Panc1 (cell line): ENCODE measurements around the gene GUCY2D.

Experiments used
- POLR2AphosphoS5 ChIP-seq: IDR thresholded peaks from 2 replicates; pipeline ENCODE4 v1.6.1; 2012; ENCODE audit warnings: mild to moderate bottlenecking, low read depth, low read length, moderate library complexity
- SIN3A ChIP-seq: IDR thresholded peaks from 2 replicates; pipeline ENCODE4 v1.6.1; 2012; ENCODE audit warnings: low read depth, mild to moderate bottlenecking, low read length, moderate library complexity, borderline replicate concordance; ENCODE audit not compliant: insufficient read depth
- TCF7L2 ChIP-seq: IDR thresholded peaks from 2 replicates; pipeline ENCODE4 v1.6.1; 2011; ENCODE audit warnings: mild to moderate bottlenecking, low read depth, low read length, inconsistent platforms
- TF ChIP-seq, protein P1 (sequence below): fragments of 450-650 bp; IDR thresholded peaks from 2 replicates; pipeline ENCODE4 v1.5.1; 2017; ENCODE audit warnings: mild to moderate bottlenecking
- TF ChIP-seq, protein P2 (sequence below), 2 experiments: IDR thresholded peaks; 2 replicates each; pipeline ENCODE4 v1.6.1; 2011 to 2012; ENCODE audit warnings: low read depth in 2 of 2, control low read depth in 1 of 2, low read length in 1 of 2, mild to moderate bottlenecking in 1 of 2, moderate library complexity in 1 of 2; ENCODE audit not compliant: insufficient read depth in 1 of 2

DNA sequence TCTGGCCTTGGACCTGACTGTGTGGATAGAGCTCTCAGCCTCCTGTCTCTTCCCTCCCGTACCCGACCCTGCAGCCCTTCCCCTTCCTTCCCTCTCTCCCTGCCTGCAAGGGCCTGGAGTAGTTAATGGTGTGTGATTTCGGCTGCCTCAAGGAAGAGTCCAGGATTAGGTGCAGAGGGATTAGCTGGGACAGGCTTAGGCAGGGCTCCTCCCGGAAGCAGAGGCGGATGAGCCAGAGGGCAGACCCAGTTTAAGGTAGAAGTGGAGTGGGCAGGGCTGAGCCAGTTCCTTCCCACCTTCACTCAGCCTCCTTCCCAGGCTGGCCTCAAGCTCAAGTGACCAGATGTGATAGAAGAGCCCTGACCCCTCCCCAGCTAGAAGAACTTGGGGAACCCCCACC lies 16.8 kb downstream of the GUCY2D start:
- TF ChIP-seq, protein P1, sequence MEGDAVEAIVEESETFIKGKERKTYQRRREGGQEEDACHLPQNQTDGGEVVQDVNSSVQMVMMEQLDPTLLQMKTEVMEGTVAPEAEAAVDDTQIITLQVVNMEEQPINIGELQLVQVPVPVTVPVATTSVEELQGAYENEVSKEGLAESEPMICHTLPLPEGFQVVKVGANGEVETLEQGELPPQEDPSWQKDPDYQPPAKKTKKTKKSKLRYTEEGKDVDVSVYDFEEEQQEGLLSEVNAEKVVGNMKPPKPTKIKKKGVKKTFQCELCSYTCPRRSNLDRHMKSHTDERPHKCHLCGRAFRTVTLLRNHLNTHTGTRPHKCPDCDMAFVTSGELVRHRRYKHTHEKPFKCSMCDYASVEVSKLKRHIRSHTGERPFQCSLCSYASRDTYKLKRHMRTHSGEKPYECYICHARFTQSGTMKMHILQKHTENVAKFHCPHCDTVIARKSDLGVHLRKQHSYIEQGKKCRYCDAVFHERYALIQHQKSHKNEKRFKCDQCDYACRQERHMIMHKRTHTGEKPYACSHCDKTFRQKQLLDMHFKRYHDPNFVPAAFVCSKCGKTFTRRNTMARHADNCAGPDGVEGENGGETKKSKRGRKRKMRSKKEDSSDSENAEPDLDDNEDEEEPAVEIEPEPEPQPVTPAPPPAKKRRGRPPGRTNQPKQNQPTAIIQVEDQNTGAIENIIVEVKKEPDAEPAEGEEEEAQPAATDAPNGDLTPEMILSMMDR, result no peak
- TF ChIP-seq, protein P2, sequence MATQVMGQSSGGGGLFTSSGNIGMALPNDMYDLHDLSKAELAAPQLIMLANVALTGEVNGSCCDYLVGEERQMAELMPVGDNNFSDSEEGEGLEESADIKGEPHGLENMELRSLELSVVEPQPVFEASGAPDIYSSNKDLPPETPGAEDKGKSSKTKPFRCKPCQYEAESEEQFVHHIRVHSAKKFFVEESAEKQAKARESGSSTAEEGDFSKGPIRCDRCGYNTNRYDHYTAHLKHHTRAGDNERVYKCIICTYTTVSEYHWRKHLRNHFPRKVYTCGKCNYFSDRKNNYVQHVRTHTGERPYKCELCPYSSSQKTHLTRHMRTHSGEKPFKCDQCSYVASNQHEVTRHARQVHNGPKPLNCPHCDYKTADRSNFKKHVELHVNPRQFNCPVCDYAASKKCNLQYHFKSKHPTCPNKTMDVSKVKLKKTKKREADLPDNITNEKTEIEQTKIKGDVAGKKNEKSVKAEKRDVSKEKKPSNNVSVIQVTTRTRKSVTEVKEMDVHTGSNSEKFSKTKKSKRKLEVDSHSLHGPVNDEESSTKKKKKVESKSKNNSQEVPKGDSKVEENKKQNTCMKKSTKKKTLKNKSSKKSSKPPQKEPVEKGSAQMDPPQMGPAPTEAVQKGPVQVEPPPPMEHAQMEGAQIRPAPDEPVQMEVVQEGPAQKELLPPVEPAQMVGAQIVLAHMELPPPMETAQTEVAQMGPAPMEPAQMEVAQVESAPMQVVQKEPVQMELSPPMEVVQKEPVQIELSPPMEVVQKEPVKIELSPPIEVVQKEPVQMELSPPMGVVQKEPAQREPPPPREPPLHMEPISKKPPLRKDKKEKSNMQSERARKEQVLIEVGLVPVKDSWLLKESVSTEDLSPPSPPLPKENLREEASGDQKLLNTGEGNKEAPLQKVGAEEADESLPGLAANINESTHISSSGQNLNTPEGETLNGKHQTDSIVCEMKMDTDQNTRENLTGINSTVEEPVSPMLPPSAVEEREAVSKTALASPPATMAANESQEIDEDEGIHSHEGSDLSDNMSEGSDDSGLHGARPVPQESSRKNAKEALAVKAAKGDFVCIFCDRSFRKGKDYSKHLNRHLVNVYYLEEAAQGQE (IDR thresholded peaks at IDR 0.05; ENCODE audit: insufficient read depth in 1 of 2, low read depth in 2 of 2, low read length in 1 of 2), result no peak
- no peak for TF ChIP-seq POLR2AphosphoS5
- no peak for TF ChIP-seq SIN3A
- TF ChIP-seq TCF7L2, result no peak
